GM21619 (cell line): ENCODE data around the gene AOC2.
A peak's percentile ranks its signal among the peaks of the same experiment; 100 is the strongest.

Experiments
- ATAC-seq: cut with Tn5 transposase; IDR thresholded peaks from one replicate; pipeline ENCODE4 v1.9.1; 2021; ENCODE audit not compliant: unreplicated experiment

Gene AOC2, protein sequence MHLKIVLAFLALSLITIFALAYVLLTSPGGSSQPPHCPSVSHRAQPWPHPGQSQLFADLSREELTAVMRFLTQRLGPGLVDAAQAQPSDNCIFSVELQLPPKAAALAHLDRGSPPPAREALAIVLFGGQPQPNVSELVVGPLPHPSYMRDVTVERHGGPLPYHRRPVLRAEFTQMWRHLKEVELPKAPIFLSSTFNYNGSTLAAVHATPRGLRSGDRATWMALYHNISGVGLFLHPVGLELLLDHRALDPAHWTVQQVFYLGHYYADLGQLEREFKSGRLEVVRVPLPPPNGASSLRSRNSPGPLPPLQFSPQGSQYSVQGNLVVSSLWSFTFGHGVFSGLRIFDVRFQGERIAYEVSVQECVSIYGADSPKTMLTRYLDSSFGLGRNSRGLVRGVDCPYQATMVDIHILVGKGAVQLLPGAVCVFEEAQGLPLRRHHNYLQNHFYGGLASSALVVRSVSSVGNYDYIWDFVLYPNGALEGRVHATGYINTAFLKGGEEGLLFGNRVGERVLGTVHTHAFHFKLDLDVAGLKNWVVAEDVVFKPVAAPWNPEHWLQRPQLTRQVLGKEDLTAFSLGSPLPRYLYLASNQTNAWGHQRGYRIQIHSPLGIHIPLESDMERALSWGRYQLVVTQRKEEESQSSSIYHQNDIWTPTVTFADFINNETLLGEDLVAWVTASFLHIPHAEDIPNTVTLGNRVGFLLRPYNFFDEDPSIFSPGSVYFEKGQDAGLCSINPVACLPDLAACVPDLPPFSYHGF

DNA sequence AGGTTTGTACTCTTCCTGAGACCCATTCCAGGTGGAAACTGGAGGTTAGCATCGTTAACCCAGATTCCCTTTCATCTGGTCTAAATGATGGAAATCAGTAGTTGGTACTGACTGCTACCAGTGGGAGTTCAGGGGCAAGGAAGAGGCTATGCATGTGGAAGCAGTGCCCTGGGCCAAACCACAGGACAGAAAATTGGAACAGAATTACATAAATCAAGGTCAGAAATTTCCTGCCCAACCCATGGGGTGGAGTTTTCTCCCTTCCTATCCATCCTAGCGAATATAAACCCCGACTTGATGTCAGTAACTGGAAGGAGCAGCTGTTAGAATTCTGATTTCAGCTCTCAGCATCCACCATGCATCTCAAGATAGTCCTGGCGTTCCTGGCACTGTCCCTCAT is at the start of gene AOC2:
Gene AOC2, plus strand, starts transcription at position 310 of the 400 bp plus-strand sequence. Its CDS starts 47 bp downstream, at position 357.
- ATAC-seq = no peak

DNA sequence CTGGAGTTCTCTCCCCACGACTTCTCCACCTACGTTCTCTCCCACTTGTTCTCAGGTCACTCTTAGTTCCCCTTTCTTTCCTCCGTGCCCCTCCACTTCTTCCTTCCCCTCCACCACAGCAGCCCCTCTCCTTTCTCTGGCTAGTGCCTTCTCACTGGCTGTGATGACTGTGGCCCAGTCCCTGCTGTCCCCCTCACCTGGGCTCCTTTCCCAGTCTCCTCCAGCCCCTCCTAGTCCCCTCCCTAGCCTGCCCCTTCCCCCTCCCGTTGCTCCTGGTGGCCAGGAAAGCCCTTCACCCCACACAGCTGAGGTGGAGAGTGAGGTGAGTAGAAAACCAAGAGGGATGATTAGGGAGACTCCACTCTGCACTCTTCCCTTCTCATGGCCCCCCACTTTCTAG is 49.3 kb upstream of the AOC2 start:
- ATAC-seq = no peak

DNA sequence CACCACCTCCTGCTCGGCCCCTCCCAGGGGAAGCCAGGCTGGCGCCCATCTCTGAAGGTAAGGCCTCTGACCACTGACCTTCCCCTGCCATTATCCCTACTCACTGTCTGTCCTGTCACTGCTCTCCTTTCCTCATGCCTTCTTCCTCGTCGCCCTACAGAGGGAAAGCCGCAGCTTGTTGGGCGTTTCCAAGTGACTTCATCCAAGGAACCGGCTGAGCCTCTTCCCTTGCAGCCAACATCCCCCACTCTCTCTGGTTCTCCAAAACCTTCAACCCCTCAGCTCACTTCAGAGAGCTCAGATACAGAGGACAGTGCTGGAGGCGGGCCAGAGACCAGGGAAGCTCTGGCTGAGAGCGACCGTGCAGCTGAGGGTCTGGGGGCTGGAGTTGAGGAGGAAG is 48.9 kb upstream of the AOC2 start:
- no peak for ATAC-seq

GRCh38 chr17:42796066-42796758 is 48.2 kb upstream of the AOC2 start:
- ATAC-seq = no peak

DNA sequence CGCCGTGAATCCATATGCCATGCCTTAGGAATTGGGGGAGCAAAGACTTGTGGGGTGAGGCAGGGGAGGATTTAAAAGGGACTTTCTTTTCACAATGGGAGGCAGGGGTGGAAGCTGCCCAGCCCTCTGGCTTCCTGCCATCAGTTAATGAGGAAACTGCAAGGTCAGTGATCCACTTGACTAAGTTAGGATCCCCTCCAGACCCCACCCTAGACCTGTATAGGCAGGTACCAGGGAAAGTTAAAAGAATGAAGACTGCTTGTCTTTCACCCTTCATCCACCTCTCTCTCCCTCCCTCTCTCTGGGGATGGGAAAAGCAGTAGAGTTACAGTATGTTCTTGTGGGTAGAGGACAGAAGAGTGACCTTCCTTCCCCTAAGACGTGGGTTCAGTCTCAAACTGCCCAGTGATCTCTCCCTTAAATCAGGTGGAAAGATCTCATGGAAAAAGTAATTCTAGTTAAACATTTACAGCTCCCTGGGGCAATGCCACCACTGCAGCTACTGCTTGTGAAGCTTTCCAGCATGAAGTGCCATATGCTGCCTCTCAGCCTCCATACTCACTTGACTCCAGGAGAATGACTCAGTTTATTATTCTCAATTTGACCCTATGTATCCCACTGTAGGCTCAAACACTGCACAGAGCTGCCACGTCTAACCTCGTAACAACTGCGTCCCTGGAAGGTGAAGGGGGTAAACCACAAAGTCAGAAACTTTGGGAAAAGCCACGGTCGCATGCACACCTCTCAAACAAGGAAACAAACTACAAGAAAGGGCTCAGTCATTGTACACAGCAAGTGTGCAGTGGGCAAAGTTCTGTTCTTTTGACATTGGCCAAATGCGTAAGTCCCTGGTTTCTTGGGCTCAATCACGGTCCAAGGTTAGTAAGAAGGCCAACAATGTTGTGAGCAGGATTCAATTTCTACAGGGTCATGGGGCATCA is 47.0 kb upstream of the AOC2 start:
- ATAC-seq = no peak

DNA sequence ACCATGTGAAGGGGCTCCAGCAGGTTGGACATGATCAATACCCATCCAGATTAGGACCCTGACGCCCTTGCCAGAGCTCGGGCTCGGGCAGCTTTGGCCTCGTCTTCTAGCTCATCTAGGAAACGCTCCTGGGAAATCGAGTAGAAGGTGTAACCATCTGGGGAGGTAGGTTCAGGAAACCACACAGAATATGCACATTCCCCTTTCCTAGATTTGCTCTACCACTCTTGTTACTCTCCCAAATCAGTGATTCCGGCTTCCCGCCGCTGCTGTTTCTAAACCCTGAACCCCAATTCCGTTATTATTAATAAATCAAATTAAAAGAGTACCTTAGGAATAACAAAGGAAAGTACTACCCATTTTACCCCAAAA is 46.4 kb upstream of the AOC2 start:
- ATAC-seq = no peak

DNA sequence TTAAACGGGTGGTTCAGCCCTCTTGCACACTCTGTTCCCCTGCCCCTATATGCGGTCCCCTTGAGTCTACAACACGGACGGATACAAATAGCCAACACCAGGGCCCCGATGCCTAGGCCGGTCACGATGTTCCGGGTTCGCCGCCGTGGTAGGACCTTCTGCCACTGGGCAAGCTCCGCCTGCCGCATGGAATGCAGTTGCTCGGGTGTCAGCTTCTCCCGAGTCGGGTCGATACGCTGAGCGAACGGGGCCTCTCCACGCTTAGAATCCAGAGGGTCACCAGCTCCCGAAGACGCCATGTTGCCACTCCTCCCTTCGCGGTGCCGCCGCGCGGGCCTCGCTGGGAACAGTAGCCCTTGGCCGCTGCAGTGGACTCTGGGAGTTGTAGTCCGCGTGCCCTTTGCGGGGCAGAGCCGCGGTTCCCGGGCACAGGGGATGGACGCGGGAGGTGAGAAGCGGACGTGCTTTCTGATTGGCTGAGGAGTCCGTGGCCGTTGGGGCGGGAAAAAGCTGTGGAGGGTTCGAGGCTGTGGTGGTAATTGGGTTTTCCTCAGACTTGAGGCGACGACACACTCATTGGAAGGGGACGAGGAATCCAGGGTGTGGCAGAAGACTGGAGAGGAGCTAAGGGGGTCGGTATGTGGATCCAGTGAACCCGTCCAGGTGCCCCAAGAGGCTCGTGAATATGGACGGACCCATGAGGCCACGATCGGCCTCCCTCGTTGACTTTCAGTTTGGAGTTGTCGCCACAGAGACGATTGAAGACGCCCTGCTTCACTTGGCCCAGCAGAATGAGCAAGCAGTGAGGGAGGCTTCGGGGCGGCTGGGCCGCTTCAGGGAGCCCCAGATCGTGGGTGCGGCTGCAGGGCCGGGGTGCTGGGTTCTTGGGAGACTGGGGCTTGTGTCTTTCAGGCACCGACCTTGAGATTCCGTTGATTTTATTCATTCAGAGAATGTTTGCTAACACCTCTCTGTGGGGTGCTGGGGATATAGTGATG is 45.7 kb upstream of the AOC2 start, which contains the start of the genes CNTD1 and COA3:
Gene CNTD1, plus strand, starts transcription at position 479 of the 998 bp plus-strand sequence. Its CDS starts 207 bp downstream, at position 686.
Gene COA3, minus strand, starts transcription at position 322 of the 998 bp plus-strand sequence. Its CDS starts 23 bp downstream, at position 299.
- peak; percentile 86 for ATAC-seq

DNA sequence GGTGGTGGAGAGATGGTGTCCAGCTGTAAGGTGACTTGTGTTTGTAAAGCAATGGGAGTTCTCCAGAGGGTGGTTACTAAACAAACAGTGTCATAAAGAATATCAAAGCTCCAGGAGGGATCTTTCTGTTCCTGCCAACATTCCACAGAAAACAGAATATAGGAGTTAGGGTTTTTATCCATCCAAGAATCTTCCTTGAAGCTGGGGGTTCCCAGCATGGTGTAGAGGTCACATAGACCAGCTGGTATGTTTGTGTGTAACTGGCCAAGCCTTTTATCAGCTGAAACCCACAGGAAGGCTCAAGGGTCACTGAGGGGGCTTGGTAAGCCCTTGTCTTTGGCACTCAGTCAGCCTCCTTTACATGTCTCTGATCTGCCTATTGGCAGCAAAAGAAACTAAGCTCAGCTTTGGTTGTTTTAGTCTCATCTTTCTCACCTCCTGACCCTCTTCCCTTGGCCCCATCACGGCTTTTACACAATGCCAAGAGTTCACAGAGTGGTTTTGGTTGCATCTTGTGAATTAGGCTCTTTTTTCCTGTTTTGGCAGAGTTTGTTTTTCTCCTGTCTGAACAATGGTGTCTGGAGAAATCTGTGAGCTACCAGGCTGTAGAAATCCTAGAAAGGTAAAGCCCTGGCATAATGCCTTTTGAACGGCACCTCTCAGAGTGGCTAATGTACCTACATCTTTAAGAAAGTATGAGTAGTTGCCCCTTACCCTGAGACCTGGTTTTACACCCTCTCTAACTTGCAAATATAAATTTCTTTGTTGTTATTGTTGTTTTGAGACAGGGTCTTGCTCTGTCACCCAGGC is 41.1 kb upstream of the AOC2 start:
- ATAC-seq = no peak

GRCh38 chr17:42804918-42805367 is 39.4 kb upstream of the AOC2 start:
- no peak for ATAC-seq

DNA sequence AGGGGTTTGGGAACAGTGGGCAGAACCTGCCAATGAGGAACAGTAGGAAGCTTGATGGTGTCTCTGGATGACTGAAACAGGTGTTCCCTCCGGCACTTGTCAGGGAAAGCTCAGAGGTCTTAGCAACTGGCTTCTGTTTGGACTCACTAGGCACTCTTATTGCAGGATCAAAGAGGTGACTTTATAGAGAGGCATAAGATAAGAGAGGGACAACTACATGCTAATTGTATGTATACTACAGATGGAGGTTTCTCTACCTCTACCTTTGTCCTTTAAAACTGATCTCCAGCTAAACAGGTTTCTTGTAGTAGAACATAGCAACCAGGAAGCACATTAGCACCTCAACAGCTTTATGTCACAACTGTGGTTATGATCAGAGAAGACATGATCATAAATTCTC is 38.1 kb upstream of the AOC2 start:
- ATAC-seq = no peak

- no peak for ATAC-seq
Measured at GRCh38 chr17:42809250-42809649, 35.1 kb upstream of the AOC2 start.

DNA sequence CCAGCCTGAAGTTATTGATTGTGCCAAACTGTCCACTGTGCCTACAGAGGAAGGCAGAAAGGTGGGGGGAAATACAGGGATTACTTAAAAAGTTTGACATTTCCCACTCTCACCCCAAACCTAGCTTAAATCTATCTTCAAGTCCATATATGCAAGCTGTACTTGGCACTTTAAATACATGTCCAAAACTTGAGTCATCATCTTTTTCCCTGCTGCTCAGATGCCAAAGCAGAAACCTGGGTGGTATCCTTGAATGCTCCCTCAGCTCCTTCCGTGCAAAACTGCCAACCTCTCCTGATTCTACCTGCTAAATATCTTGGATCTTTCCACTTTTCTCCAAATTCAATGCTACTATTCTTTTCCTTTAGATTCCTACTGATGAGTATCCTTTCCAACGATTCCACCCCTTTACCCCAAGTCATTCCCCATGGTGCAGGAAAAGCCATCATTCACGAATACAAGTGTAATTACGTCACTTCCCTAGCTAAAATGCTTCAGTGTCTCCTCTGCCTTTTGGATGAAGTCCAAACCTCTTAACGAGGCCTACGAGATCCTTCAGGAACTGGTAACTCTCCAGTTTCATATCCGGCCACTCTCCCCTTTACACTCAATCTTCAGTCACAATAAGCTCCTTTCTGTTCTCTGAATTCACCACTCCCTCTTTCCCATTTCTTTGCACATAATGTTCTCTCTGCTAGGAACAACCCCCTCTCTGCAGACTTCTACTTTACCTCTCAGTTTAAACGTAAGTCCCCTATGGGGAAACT is 29.6 kb upstream of the AOC2 start:
- ATAC-seq = no peak

DNA sequence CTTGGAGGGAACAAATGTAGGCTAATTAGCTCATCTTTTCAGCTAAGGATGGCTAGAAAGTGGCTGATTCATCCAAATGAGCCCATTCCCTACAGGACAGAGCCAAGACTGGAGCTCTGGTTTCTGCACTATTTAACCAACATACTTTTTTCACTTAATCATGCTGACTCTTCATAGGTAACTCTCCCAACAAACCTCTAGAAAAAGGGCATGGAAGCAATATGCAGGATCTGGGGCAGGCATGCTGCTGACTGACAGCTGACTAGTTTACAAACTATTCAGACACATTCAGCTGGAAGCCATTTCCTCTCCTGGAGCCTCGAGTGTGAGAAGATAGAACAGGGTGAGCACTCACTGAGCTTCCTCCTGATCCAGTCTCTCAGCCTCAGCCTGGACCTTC is 26.5 kb upstream of the AOC2 start:
- ATAC-seq = no peak

GRCh38 chr17:42818379-42818778 is 26.0 kb upstream of the AOC2 start:
- ATAC-seq = no peak

GRCh38 chr17:42819939-42820535 is 24.3 kb upstream of the AOC2 start:
- no peak for ATAC-seq

DNA sequence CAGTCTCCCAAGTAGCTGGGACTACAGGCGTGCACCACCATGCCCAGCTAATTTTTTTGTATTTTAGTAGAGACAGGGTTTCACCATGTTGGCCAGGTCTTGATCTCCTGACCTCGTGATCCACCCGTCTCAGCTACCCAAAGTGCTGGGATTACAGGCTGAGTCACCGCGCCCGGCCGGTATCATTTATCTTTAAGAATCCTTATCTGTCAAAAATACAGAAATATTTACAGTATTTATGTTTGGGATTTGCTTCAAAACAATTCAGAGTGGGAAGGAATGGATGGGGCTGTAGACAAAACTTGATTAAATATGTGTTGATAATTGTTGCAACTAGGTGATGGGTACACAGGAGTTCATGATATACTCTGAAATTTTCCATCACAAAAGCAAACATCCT is 23.2 kb upstream of the AOC2 start:
- no peak for ATAC-seq

- no peak for ATAC-seq
Measured at GRCh38 chr17:42827472-42827871, 16.9 kb upstream of the AOC2 start.
